Airway epithelial cell (primary cell): ENCODE measurements around the gene PNO1. TPM values are rescaled to one million over a fixed set of nuclear protein-coding genes. Genes with fewer than 3 reads are reported as not detected.

ENCODE experiments used
- total RNA-seq: library from RNA; depleted of rRNA; stranded (reverse); fragments of >200 nt; gene quantifications from 2 replicates; pipeline ENCODE4 v1.2.3, GENCODE V29; 2015

PNO1 gene
- 19.8 and 20.3 TPM in 2 replicates for total RNA-seq

DNA sequence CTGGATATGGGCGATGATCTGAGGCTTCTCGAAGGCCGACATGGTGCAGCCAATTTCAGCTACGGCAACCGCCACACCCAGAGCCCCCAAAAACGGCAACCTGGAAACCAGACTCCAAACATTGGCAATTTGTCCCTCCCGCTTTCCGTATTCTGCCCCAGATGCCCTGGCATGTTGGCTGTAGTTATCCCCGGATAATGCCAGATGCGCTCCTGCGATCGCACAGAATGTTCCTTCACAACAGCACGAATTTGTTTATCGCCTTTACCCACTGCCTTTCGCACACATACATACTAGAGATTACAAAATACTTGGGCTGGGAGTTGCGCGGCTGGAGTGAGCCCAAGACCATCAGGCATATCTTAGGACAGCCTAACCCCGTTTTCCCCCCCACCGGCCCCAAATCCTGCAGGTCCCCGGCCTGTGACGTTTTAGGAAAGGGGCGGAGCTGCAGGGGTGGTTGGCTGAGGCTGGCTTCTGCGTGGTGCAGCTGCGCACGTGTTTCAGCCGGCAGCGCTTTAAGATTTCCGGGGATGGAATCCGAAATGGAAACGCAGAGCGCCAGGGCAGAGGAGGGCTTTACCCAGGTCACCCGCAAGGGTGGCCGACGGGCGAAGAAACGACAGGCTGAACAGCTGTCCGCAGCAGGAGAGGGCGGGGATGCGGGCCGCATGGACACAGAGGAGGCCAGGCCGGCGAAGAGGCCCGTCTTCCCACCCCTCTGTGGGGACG is at the start of gene PNO1:
TSS of gene PNO1 (plus strand) at position 487 of the 732 bp plus-strand sequence. CDS start at position 534, 47 bp downstream.

Other genes with a start within 250 kb of the PNO1 start
- 30.4 and 43.1 TPM in 2 replicates for gene C1D, start 94.9 kb upstream of the PNO1 start, total RNA-seq
- gene PPP3R1, start 94.6 kb downstream of the PNO1 start, total RNA-seq: 18.2 and 22.5 TPM in 2 replicates
- 0.33 and 0.35 TPM in 2 replicates for gene CNRIP1, start 162.1 kb downstream of the PNO1 start, total RNA-seq
- gene PLEK, start 207.4 kb downstream of the PNO1 start, total RNA-seq: 0.05 TPM in 1 of 2 replicates, not detected in the other